T-helper 9 cell (primary cell): ENCODE data around the gene PACS1.

ENCODE experiments used
- DNase-seq: peaks from one replicate; pipeline ENCODE4 v3.0.0-alpha.2; 2020

PACS1 gene

GRCh38 chr11:66143996-66144678 lies 74.1 kb downstream of the PACS1 start:
- DNase-seq: no peak

DNA sequence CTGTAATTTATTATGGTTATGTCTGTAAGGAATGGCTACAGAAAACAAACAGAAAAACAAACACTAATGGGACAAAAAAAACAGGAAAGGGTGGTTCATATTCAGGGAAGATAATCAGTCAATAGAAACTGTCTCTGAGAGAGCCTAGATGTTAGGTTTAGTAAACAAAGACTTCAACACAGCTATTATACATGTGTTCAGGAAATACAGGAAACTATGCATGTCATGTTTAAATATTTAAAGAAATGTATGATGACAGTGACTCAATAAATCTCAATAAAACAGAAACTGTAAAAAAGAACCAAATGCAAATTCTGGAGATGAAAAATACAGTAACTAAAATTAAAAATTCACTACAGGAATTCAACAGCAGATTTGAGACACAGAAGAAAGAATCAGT lies 76.0 kb downstream of the PACS1 start:
- no peak for DNase-seq

DNA sequence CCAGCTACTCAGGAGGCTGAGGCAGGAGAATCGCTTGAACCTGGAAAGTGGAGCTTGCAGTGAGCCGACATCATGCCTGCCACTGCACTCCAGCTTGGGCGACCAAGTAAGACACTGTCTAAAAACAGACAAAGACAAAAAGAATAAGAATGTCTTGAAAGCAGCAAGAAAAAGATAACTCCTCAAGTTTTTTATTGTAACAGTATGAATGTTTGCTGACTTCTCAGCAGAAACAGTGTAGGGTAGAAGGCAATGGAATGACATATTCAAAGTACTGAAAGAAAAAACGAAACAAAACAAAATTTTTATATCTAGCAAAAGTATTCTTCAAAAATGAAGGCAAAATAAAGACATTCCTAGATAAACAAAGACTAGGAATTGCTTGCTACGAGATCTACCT lies 76.9 kb downstream of the PACS1 start:
- no peak for DNase-seq

DNA sequence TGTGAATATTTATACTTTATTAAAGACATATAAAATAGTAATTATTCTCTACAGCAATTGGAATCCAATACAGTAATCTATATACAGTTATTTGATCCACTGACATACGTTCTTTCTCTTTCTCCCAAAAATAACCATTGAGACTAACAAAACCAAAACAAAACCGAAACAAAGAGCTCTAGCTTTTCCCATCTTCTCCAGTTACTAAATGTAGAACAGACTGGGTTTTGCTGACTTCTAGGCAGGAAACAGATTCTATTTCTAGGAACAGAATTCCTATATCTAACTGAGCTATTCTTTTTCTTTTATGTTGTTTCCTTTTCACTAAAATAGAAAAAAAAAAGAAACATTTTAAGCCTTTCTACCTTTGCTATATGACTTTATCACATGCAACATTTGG lies 80.1 kb downstream of the PACS1 start:
- DNase-seq: no peak

DNA sequence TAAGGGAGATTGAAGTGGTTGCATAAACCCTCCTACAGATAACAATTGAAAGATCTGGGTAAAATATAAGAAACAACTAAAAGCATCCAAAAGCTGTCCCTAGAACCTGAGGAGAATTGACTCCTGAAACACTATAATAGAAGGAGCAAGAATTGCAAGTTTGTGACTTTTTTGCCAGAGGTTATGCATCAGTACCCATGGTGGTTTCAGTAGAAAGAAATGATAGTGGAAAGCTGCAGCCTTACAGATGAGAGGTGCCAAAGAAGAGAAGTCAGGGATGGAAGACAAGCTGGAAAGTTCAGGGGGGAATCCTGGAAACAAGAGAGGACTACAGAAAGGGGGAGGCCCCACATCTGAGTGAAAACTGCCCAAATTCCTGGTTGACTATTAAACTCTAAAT lies 80.7 kb downstream of the PACS1 start:
- DNase-seq: no peak

GRCh38 chr11:66151273-66151672 lies 81.2 kb downstream of the PACS1 start:
- DNase-seq: no peak

DNA sequence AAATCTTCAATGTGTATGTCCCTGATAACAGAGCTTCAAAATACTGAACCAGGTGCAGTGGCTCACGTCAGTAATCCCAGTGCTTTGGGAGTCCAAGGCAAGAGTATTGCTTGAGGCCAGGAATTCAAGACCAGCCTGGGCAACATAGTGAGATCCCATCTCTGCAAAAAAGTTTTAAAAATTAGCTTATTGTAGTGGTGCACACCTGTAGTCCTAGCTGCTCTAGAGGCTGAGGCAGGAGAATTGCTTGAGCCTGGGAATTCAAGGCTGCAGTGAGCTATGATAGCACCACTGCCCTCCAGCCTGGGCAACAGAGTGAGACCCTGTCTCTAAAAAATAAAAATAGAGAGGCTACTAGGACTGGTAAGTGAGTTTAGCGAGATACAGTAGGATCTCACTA lies 84.0 kb downstream of the PACS1 start:
- DNase-seq: no peak

- DNase-seq: no peak
Observed at GRCh38 chr11:66155387-66156073, 85.5 kb downstream of the PACS1 start.

GRCh38 chr11:66157182-66157864 lies 87.3 kb downstream of the PACS1 start:
- no peak for DNase-seq

GRCh38 chr11:66158156-66158555 lies 88.1 kb downstream of the PACS1 start:
- DNase-seq: no peak

GRCh38 chr11:66159324-66159984 lies 89.4 kb downstream of the PACS1 start:
- DNase-seq: no peak

DNA sequence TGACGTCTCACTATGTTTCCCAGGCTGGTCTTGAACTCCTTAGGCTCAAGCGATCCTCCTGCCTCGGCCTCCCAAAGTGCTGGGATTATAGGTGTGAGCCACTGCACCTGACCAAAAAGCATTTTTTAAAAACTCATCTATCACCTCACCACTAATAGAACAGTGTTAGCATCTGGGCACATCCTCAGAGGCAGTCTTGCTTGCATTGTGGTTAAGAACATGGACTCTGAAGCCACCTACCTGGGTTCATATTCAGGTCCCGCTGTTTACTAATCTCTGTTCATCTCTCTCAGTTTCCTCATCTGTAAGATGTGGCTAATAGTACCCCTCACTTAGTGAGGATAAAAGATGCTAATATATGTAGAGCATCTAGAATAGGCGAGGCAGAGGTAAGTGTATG lies 90.6 kb downstream of the PACS1 start:
- no peak for DNase-seq

GRCh38 chr11:66168289-66168688 lies 98.2 kb downstream of the PACS1 start:
- no peak for DNase-seq

DNA sequence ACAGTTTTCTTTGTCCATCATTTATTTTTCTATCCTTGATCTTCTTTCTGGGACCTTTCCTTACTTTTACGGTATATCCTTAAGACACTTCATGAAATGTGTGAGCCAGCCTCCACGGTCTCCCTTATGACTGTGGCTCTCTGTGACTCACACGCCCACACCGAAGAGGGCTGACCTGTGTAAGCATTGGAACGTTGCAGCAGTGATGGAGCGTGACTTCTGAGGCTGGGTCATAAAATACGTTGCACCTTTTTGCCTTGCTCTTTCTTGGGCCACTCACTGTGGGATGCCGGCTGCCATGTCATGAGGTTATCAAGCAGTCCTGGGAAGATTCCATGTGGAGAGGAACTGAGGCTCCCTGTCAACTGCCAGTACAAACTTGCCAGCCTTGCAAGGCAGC lies 102.1 kb downstream of the PACS1 start:
- DNase-seq: no peak

DNA sequence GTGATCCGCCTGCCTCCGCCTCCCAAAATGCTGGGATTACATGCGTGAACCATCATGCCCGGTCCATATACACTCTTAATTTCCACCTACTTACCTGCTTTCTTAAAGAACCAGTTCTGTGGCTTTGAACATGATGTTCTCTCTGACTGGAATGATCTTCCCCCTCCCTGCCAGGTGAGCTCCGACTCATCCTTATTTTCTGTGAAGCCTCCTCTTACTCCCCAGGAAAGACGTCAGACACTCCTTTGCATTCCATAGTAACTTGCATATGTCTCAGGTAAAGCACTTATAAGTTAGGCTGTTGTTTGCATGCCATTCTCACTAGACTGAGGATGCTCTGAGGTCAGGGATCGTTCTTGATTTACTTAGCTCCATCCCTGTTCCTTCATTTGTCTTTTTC lies 106.6 kb downstream of the PACS1 start:
- DNase-seq: no peak

- no peak for DNase-seq
Observed at GRCh38 chr11:66178183-66178582, 108.1 kb downstream of the PACS1 start.

- no peak for DNase-seq
Observed at GRCh38 chr11:66178871-66179270, 108.8 kb downstream of the PACS1 start.

DNA sequence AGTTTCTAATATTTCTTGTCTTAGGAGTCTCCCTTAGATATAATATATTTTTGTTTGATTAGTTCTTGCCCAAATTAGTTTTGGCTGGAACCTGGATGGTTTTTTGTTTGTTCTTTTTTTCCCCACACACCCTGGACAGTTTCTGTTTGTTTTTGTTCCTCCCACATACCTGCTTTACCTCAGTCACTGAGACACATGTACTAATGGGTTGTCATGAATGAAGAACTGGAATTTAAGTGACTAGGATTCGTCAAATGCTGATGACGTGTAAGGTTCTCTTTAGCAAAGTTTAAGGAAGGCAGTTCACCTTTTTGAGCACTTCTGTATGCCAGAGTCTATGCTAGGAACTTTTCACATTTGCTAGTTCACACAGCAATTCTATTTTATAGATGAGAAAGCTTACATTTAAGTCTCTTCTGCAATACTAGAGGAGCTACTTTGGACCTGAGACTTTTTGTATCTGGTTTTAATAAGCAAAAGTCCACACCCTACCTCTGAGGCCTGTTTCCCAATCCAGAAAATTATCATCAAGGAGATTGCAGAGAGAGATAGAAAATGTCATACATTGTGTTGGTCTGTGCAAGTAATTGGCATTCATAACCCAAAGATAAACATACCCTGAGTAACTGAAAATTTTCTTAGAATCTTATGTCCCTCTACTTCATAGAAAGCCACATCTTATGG lies 111.7 kb downstream of the PACS1 start:
- no peak for DNase-seq

- no peak for DNase-seq
Observed at GRCh38 chr11:66183494-66184048, 113.5 kb downstream of the PACS1 start.

DNA sequence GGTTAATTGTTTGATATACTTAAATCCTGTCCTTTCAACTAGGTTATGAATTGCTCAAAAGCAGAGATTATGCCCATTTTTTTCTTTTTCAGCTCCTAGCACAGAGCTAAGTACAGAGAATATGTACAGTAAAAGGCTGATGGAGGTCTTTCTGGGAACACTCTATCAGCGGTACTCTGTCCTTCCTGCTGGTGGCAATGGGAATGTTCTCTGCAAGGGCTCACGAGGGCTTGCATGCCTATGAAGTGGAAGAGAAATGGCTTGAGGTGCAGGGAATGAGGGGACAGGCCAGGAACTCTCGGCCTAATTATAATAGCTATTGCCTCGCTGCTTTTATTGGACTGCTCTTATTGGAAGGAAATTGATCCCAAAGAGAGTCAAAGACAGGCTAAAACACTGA lies 114.7 kb downstream of the PACS1 start:
- no peak for DNase-seq

DNA sequence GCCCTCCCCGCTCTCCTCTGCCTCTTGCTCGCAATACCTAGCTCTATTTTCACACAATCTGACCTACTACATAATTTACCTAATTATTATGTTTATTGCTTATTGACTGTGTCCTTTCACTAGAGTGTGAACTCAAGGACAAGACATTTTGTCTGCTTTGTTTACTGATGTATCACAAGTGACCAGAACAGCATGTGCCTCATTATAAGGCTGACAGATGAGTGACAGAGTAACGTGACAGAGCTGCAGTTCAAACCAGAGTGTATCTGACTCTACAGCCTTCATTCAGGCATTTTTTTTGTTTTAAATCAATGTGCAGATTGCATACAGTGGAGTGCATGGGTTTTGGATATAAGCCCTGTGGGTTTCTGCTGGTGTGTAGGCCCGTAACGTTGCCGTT lies 116.4 kb downstream of the PACS1 start:
- DNase-seq: no peak

DNA sequence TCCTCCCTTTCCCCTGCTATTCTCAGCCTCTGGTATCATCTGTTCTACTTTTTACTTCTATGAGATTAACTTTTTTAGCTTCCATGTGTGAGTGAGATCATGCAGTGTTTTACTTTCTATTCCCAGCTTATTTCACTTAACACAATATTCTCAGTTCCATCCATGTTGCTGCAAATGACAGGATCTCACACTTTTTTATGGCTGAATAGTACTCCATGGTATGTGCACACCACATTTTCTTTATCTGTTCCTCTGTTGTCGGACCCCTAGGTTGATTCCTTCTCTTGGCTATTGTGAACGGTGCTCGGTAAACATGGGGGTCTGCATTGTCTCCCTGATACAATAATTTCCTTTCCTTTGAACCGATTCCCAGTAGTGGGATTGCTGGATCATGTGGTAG lies 117.4 kb downstream of the PACS1 start:
- no peak for DNase-seq

DNA sequence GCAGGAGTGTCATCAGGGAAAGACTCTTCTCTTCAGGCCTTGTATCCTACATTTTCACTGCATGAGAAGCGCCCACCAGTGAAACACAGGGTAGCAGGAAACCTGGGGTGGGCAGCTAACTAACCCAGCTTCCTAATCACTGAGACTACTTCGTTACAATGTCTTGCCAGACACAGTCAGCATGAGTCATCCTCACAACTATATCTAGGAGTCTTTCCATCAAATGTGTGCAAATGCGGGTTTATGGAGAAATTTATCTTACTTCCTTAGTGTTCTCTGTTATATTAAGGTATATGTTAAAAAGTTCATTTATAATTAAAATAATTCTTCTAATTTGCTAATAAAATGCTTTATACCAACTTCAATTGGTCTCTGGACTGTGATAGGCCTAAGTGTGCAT lies 118.5 kb downstream of the PACS1 start:
- DNase-seq: no peak
